GM12878 (cell line): ENCODE measurements around the gene KCNE4. TPM values are rescaled to one million over a fixed set of nuclear protein-coding genes. Genes with fewer than 3 reads are reported as not detected.

ENCODE experiments used
- ATAC-seq: fragments of 200-7000 bp; cut with Tn5 transposase; 3 replicates; pipeline ENCODE4 v1.9.1; 2020; ENCODE audit warnings: mild to moderate bottlenecking, moderate library complexity
- BruUV-seq: library from RNA; stranded (reverse); fragments of 400-500 nt; replicated peaks from 2 replicates; lab custom pipeline; 2021; lab: Mats Ljungman, UMichigan
- CTCF ChIA-PET: fragments of 300-600 bp; sonication (Branson Sonifier 250); formaldehyde crosslinking; extraction: SDS; loops from one replicate; lab custom pipeline; 2021; ENCODE audit warnings: inconsistent platforms; lab: Yijun Ruan, JAX
- POLR2A ChIA-PET: fragments of 350-600 bp; formaldehyde crosslinking; extraction: SDS; loops from one replicate; lab custom pipeline; 2021; ENCODE audit warnings: inconsistent platforms; lab: Charles Lee
- RAD21 ChIA-PET: fragments of 300-600 bp; sonication (Branson Sonifier 250); formaldehyde crosslinking; loops from one replicate; lab custom pipeline; 2023; ENCODE audit warnings: antibody characterized with exemption; ENCODE audit not compliant: unreplicated experiment; lab: Charles Lee
- SMC1A ChIA-PET: fragments of 300-600 bp; sonication (Branson Sonifier 250); formaldehyde crosslinking; loops from one replicate; lab custom pipeline; 2023; ENCODE audit not compliant: unreplicated experiment, uncharacterized antibody; lab: Charles Lee
- DNase-seq: peaks from one replicate; pipeline ENCODE4 v3.0.0-alpha.2; 2011; ENCODE audit warnings: low read depth, low spot score
- FAIRE-seq: peaks from 3 replicates; lab custom pipeline; 2011; peaks lifted over from hg19 to GRCh38; lab: Jason Lieb, UNC
- H2AFZ ChIP-seq: 2 replicates; pipeline ENCODE4 v1.6.0; 2011; ENCODE audit warnings: low read depth, low read length, control low read depth; ENCODE audit not compliant: control insufficient read depth
- H3K27ac ChIP-seq: 2 replicates; pipeline ENCODE4 v1.5.1; 2011; ENCODE audit warnings: control low read depth; ENCODE audit not compliant: control insufficient read depth, insufficient read depth
- H3K27me3 ChIP-seq, 2 experiments: replicated peaks in 1 of 2; 2 replicates each; pipeline versions ENCODE4 v1.6.0 to v1.6.1; 2011; ENCODE audit warnings: low read length in 1 of 2; ENCODE audit not compliant: control insufficient read depth in 2 of 2, insufficient read depth in 2 of 2
- H3K36me3 ChIP-seq, 2 experiments: 2 replicates each; pipeline ENCODE4 v1.5.1; 2011; ENCODE audit warnings: low read length in 1 of 2; ENCODE audit not compliant: control insufficient read depth in 2 of 2, insufficient read depth in 2 of 2
- H3K4me1 ChIP-seq: 2 replicates; pipeline ENCODE4 v1.6.1; 2011; ENCODE audit warnings: mild to moderate bottlenecking, low read length, moderate library complexity, mixed read lengths; ENCODE audit not compliant: control insufficient read depth, insufficient read depth
- H3K4me2 ChIP-seq: 2 replicates; pipeline ENCODE4 v1.6.0; 2011; ENCODE audit warnings: control low read depth; ENCODE audit not compliant: control insufficient read depth, insufficient read depth
- H3K4me3 ChIP-seq: fragments of 200-600 bp; sonication (generic); 2 replicates; pipeline ENCODE4 v1.5.1; 2016
- H3K79me2 ChIP-seq: 2 replicates; pipeline ENCODE4 v1.6.0; 2011; ENCODE audit warnings: low read length; ENCODE audit not compliant: control insufficient read depth, insufficient read depth
- H3K9ac ChIP-seq: 2 replicates; pipeline ENCODE4 v1.8.0; 2011; ENCODE audit warnings: low read length, control low read depth, mixed read lengths; ENCODE audit not compliant: control insufficient read depth, insufficient read depth
- H3K9me3 ChIP-seq: replicated peaks from 3 replicates; pipeline ENCODE4 v1.5.1; 2011; ENCODE audit warnings: mild to moderate bottlenecking, low read length; ENCODE audit not compliant: control insufficient read depth, insufficient read depth
- H4K20me1 ChIP-seq: 2 replicates; pipeline ENCODE4 v1.6.0; 2011; ENCODE audit not compliant: control insufficient read depth, insufficient read depth
- E4F1 ChIP-seq: fragments of 450-650 bp; IDR thresholded peaks from 2 replicates; pipeline ENCODE4 v1.6.1; 2018; ENCODE audit warnings: borderline replicate concordance, mild to moderate bottlenecking; ENCODE audit not compliant: partially characterized antibody
- KAT2A ChIP-seq: conservative IDR thresholded peaks from 2 replicates; pipeline ENCODE4 v1.6.1; 2011; ENCODE audit warnings: low read depth, low read length; ENCODE audit not compliant: control insufficient read depth
- KLF5 ChIP-seq: fragments of 450-650 bp; IDR thresholded peaks from 2 replicates; pipeline ENCODE4 v1.6.1; 2014; ENCODE audit warnings: mild to moderate bottlenecking; ENCODE audit not compliant: partially characterized antibody
- PAX5 ChIP-seq: IDR thresholded peaks from 2 replicates; pipeline ENCODE4 v1.6.1; 2011; ENCODE audit warnings: low read depth, low read length, borderline replicate concordance
- PRDM15 ChIP-seq: fragments of 450-650 bp; formaldehyde crosslinking; IDR thresholded peaks from 2 replicates; pipeline ENCODE4 v1.4.0; 2020; ENCODE audit warnings: mild to moderate bottlenecking, moderate library complexity
- RUNX3 ChIP-seq: IDR thresholded peaks from 2 replicates; pipeline ENCODE4 v1.6.1; 2012; ENCODE audit warnings: low read length, inconsistent platforms
- USF2 ChIP-seq: IDR thresholded peaks from 2 replicates; pipeline ENCODE4 v1.6.1; 2011; ENCODE audit warnings: low read depth, low read length, improper control_type of control experiment, borderline replicate concordance
- WGBS: methylation state at CpG from one replicate; pipeline ENCODE4 v1.1.6; 2016; ENCODE audit warnings: low lambda C conversion rate; ENCODE audit not compliant: insufficient replicate concordance, insufficient coverage; ENCODE audit errors: missing lambda C conversion rate; 5-methylcytosine and 5-hydroxymethylcytosine counted together
- in situ Hi-C: fragments of 300-500 bp; cut with MboI; formaldehyde crosslinking; loops from 9 replicates; pipeline ENCODE4 v1.14.3; 2018; ENCODE audit warnings: mixed read lengths
- intact Hi-C: fragments of 100-400 bp; cut with micrococcal nuclease; formaldehyde crosslinking; loops from one replicate; pipeline ENCODE4 v1.14.2; 2022; ENCODE audit not compliant: unreplicated experiment
- polyA plus RNA-seq, 11 experiments: library from polyadenylated mRNA; depleted of rRNA in 4 of 11; unstranded in 6 of 11; stranded (reverse) in 5 of 11; fragments of >200 nt; fragmentation: Nextera tagmentation in 4 of 11; fragmentation: Illumina TruSeq in 1 of 11; extraction: Ambion mirVana in 4 of 11; extraction: Trizol in 1 of 11; gene quantifications; 1 replicate in 1 of 11; 2 replicates in 10 of 11; pipeline versions ENCODE4 v1.2.1 to v1.2.3, GENCODE V29; 2011 to 2016; ENCODE audit warnings: inconsistent platforms in 2 of 11, missing spikeins in 2 of 11, low read depth in 1 of 11
- total RNA-seq, 4 experiments: library from RNA; depleted of rRNA in 3 of 4; stranded (reverse); fragments of >200 nt in 3 of 4; fragmentation: Illumina TruSeq in 1 of 4; extraction: Trizol in 1 of 4; gene quantifications; 2 replicates each; pipeline versions ENCODE4 v1.2.1 to v1.2.3, GENCODE V29; 2013 to 2021

Gene KCNE4
- total and polyA plus RNA-seq, 10 of the 15 experiments (the other 5 are each of a cell fraction or from before 2014, with no cell fraction given) = 0.30 TPM; not detected in 9

- WGBS = 44% methylated on average over 6 of the region's 6 CpGs
- H3K79me2 ChIP-seq = no peaks in the 10 kb centered on the region
- ChIA-PET SMC1A (interaction anchor here (1.2 kb wide), 1 partner anchor 19 kb away, joined by 3 read pairs; no protein-coding TSS in a partner anchor), RAD21 (no interaction called here)
- DNase-seq (no peak), FAIRE-seq (no peak), ATAC-seq (peak; percentile 90)
- no peak overlapping the region for H3K4me3 ChIP-seq
- no peak overlapping the region for H3K9ac ChIP-seq
- in situ Hi-C loops = no loop called here
- no peaks in the 10 kb centered on the region for H3K36me3 ChIP-seq
- no peaks in the 10 kb centered on the region for H4K20me1 ChIP-seq
- intact Hi-C loops = no loop called here
- H2AFZ ChIP-seq = no peak overlapping the region; the same call in 1 of the 2 replicates
- peak overlapping the region; percentile 22; the same call in 1 of the 2 replicates for H3K4me2 ChIP-seq
- H3K27me3 ChIP-seq = no peaks in the 10 kb centered on the region
- no peak overlapping the region for H3K27ac ChIP-seq
- TF ChIP-seq KAT2A = no peak
- TF ChIP-seq PAX5 = no peak
- 0 out of 2 replicates have a peak, but pooled peaks have one; percentile 29 for TF ChIP-seq RUNX3
- TF ChIP-seq, all 136 proteins: peak for 1
- ChIA-PET CTCF (no interaction called here), POLR2A (no interaction called here)
- Histone ChIP-seq H3K4me1 (peaks cover 6% of the 10 kb centered on the region), H3K9me3 (peaks cover 2% of the 10 kb centered on the region; the same call in 2 of the 3 replicates)
- no TSS peak for BruUV-seq
Measured at GRCh38 chr2:223075301-223076270, 23.6 kb downstream of the KCNE4 start.

- H3K4me2 ChIP-seq = no peak overlapping the region
- ATAC-seq = no peak
- CTCF ChIA-PET = no interaction called here
- DNase-seq = no peak
- H2AFZ ChIP-seq = no peak overlapping the region; the same call in 1 of the 2 replicates
- H3K36me3 ChIP-seq = no peaks in the 10 kb centered on the region
- SMC1A ChIA-PET = interaction anchor here (1.2 kb wide), 1 partner anchor 18 kb away, joined by 3 read pairs; no protein-coding TSS in a partner anchor
- FAIRE-seq = no peak
- WGBS = 40% methylated on average over 6 of the region's 6 CpGs
- no peak overlapping the region for H3K9ac ChIP-seq
- H3K27ac ChIP-seq = no peak overlapping the region
- no peaks in the 10 kb centered on the region for H4K20me1 ChIP-seq
- H3K9me3 ChIP-seq = peaks cover 2% of the 10 kb centered on the region; the same call in 2 of the 3 replicates
- in situ Hi-C loops (no loop called here), intact Hi-C loops (no loop called here)
- H3K79me2 ChIP-seq = no peaks in the 10 kb centered on the region
- no peaks in the 10 kb centered on the region for H3K27me3 ChIP-seq
- no peak overlapping the region for H3K4me3 ChIP-seq
- BruUV-seq = no TSS peak
- H3K4me1 ChIP-seq = peaks cover 6% of the 10 kb centered on the region
- POLR2A ChIA-PET = no interaction called here
- RAD21 ChIA-PET = no interaction called here
- TF ChIP-seq E4F1 (no peak), USF2 (no peak), KLF5 (no peak), PRDM15 (no peak)
Measured at GRCh38 chr2:223076573-223076972, 24.6 kb downstream of the KCNE4 start.
